ENCODE results near the gene GRIFIN. TPM values are rescaled to one million over a fixed set of nuclear protein-coding genes. Genes with fewer than 3 reads are reported as not detected.

GRIFIN gene
- total RNA-seq, 1 donor from 2014 or later: not detected

DNA sequence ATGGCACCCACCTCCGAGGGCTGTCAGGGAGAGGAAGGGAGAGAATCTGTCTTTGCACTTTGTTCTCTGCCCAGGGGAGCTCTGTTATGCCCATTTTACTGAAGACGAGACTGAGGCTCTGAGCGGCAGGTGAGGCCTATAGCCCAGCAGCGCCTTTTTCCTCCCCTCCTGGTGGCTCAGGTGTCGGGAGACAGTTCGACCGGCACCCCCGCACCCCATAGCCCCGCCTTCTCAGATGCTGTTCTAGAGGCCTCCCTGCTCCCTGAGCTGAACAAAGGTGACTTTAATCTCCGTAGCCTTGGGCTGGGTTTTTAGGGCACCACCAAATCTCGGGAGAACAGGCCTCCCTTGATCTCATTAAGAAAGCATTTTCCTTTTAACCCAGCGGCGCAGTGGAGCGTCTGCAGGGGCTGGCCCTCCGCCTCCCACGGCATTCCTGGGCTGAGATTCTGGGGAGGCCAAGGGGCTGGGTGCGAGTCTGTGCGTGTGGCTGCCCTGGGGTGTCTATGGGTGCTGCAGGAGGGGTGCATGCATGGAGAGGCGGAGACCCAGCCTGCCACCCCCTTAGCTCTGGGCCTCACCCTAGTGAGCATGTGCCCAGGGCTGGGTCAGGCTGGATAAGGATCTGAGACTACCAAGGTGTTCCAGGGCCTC, 46.7 kb upstream of the GRIFIN start:
- Mint-ChIP-seq H3K36me3 (ENCODE audit: low read depth) (peaks cover 49% of the 10 kb centered on the region), H3K27me3 (no peaks in the 10 kb centered on the region), H3K27ac (peak overlapping the region; percentile 92), H3K4me1 (peaks cover 70% of the 10 kb centered on the region), H3K4me3 (peak overlapping the region; percentile 96), H3K9me3 (no peaks in the 10 kb centered on the region)
- POLR2A ChIA-PET: interaction anchor here (0.6 to 6.9 kb wide), 5 partner anchors 10 to 187 kb away, joined by 3 to 240 read pairs (median 7); no protein-coding TSS in a partner anchor
- intact Hi-C loops (cut with micrococcal nuclease): loop anchor here (1.0 to 10.0 kb wide), 6 partner anchors 7 to 1298 kb away; partner anchors contain the start of genes BRAT1 and MAD1L1
- TF ChIP-seq, protein P1, sequence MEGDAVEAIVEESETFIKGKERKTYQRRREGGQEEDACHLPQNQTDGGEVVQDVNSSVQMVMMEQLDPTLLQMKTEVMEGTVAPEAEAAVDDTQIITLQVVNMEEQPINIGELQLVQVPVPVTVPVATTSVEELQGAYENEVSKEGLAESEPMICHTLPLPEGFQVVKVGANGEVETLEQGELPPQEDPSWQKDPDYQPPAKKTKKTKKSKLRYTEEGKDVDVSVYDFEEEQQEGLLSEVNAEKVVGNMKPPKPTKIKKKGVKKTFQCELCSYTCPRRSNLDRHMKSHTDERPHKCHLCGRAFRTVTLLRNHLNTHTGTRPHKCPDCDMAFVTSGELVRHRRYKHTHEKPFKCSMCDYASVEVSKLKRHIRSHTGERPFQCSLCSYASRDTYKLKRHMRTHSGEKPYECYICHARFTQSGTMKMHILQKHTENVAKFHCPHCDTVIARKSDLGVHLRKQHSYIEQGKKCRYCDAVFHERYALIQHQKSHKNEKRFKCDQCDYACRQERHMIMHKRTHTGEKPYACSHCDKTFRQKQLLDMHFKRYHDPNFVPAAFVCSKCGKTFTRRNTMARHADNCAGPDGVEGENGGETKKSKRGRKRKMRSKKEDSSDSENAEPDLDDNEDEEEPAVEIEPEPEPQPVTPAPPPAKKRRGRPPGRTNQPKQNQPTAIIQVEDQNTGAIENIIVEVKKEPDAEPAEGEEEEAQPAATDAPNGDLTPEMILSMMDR (IDR thresholded peaks at IDR 0.05): no peak
- DNase-seq (no peak), ATAC-seq (ENCODE audit: low read depth) (no peak)
- CTCF ChIA-PET: interaction anchor here (1.0 kb wide), 1 partner anchor 187 kb away, joined by 4 read pairs; no protein-coding TSS in a partner anchor

DNA sequence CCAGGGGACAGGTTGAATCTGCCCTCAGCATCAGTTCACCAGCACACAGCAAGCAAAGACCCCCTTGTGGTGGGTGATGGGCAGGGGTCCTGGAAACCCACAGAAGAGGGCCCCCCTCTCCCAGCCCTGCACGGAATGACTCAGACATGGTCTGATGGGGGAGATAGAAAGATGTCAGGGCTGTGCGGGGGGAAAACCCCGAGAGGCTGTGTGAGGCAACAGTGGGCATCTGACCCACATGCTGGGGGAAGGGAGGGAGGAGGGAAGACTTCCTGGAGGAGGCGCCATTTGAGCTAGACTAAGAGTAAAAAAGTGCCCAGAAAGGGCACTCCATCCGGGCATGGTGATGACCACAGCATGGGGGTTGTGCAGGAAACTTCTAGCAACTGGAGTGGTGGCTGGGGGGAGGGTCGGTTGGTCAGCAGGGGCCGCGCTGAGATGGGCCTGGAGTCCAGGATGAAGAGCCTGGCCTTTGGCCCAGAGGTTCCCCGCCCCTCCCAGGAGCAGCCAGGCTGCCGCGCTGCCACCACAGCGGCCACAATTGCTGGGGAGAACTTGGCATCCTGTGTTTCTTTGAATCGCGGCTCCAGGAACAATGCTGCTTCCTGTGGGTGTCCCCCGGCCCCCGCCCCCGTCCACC, 45.9 kb upstream of the GRIFIN start:
- no peaks in the 10 kb centered on the region for H3K27me3 Mint-ChIP-seq
- peak overlapping the region; percentile 92 for H3K27ac Mint-ChIP-seq
- intact Hi-C loops (cut with micrococcal nuclease): loop anchor here (1.0 to 10.0 kb wide), 6 partner anchors 8 to 1297 kb away; partner anchors contain the start of genes BRAT1 and MAD1L1
- DNase-seq (peak; percentile 56), ATAC-seq (ENCODE audit: low read depth) (peak; percentile 49)
- H3K36me3 Mint-ChIP-seq (ENCODE audit: low read depth): peaks cover 41% of the 10 kb centered on the region
- H3K4me3 Mint-ChIP-seq: peak overlapping the region; percentile 96
- ChIA-PET POLR2A (interaction anchor here (0.6 to 6.9 kb wide), 10 partner anchors 7 to 188 kb away, joined by 3 to 240 read pairs (median 7); partner anchors contain the start of genes BRAT1 and IQCE), CTCF (interaction anchor here (1.0 kb wide), 1 partner anchor 188 kb away, joined by 4 read pairs; no protein-coding TSS in a partner anchor)
- peaks cover 69% of the 10 kb centered on the region for H3K4me1 Mint-ChIP-seq
- H3K9me3 Mint-ChIP-seq: no peaks in the 10 kb centered on the region
- TF ChIP-seq, protein P1 (IDR thresholded peaks at IDR 0.05): no peak

DNA sequence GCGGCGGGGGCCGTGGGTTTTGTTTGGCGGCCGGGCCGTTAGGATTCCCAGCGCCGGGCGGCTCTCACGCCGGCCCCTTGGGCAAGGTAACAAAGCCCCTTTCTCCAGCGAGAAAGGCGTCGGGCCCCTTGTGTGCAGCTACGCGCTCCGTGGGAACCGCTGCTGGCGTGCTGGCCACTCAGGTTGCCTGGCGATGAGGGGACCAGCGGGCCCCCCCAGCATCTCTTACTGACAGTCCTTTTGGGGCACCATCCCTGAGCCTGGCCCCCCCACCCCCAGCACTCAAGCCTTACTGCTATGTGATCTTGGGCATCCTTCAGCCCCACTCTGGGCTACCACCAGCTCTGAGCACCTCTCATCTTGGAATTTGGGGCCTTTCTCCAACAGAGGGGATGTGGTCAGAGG, 45.1 kb upstream of the GRIFIN start:
- H3K4me3 Mint-ChIP-seq: peak overlapping the region; percentile 96
- H3K36me3 Mint-ChIP-seq (ENCODE audit: low read depth): peaks cover 35% of the 10 kb centered on the region
- peak overlapping the region; percentile 92 for H3K27ac Mint-ChIP-seq
- H3K9me3 Mint-ChIP-seq: no peaks in the 10 kb centered on the region
- DNase-seq: no peak
- H3K27me3 Mint-ChIP-seq: no peaks in the 10 kb centered on the region
- ATAC-seq (ENCODE audit: low read depth): no peak
- CTCF ChIA-PET: no interaction called here
- TF ChIP-seq, protein P1 (IDR thresholded peaks at IDR 0.05): no peak
- intact Hi-C loops (cut with micrococcal nuclease): loop anchor here (5.0 to 10.0 kb wide), 4 partner anchors 176 to 1297 kb away; partner anchors contain the start of gene MAD1L1
- peaks cover 63% of the 10 kb centered on the region for H3K4me1 Mint-ChIP-seq
- POLR2A ChIA-PET: interaction anchor here (0.6 to 6.9 kb wide), 11 partner anchors 8 to 189 kb away, joined by 3 to 240 read pairs (median 7); partner anchors contain the start of genes BRAT1 and TTYH3

DNA sequence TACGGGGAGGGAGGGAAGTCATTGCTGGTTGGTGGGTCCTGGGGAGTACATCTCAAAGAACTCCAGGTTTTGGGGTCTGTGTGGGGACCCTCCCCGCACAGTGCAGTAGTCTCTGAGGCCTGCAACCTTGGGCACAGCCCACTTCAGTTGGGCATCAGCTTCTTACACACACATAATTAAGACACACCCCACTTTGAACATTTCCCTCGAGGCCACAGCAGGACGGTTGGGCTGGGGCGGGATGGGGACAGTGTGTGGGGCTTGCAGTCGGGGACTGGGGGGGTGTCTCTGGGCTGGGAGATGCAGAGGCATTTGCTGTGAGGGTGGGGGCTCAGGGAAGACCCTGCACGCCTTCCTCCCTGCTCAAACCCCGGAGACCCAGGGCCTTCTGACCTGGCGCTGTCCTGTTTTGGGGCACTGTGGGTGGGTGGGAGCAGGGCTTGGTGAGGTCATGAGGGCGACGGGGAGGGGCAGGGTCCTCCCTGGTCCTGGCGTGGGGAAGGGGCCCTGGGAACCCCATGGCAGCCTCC, 44.6 kb upstream of the GRIFIN start:
- POLR2A ChIA-PET: interaction anchor here (0.6 to 6.9 kb wide), 16 partner anchors 9 to 189 kb away, joined by 3 to 240 read pairs (median 6); partner anchors contain the start of genes BRAT1, IQCE and TTYH3
- peaks cover 58% of the 10 kb centered on the region for H3K4me1 Mint-ChIP-seq
- peak overlapping the region; percentile 87 for H3K27ac Mint-ChIP-seq
- intact Hi-C loops (cut with micrococcal nuclease): loop anchor here (5.0 to 10.0 kb wide), 4 partner anchors 176 to 1296 kb away; partner anchors contain the start of gene MAD1L1
- H3K27me3 Mint-ChIP-seq: no peaks in the 10 kb centered on the region
- ATAC-seq (ENCODE audit: low read depth) (peak; percentile 5), DNase-seq (no peak)
- H3K36me3 Mint-ChIP-seq (ENCODE audit: low read depth): peaks cover 30% of the 10 kb centered on the region
- H3K4me3 Mint-ChIP-seq: peak overlapping the region; percentile 96
- TF ChIP-seq, protein P1 (IDR thresholded peaks at IDR 0.05): no peak
- CTCF ChIA-PET: interaction anchor here (0.6 to 1.3 kb wide), 2 partner anchors 10 to 37 kb away, joined by 3 to 8 read pairs; no protein-coding TSS in a partner anchor
- no peaks in the 10 kb centered on the region for H3K9me3 Mint-ChIP-seq

Measured in activated B cell treated with CpG ODN at 0.5 μM for 24 hours (primary cell).